OCI-LY1 (cell line): Measurements from ENCODE around the gene DIAPH3.
A peak's percentile ranks its signal among the peaks of the same experiment; 100 is the strongest.

ENCODE experiments used
- H2AFZ ChIP-seq: fragments of 200-600 bp; sonication (generic), shearing (Covaris generic); 2 replicates; pipeline ENCODE4 v1.6.0; 2014; ENCODE audit warnings: antibody characterized with exemption, mild to moderate bottlenecking, low read length
- H3F3A ChIP-seq: fragments of 200-600 bp; sonication (generic), shearing (Covaris generic); 2 replicates; pipeline ENCODE4 v1.6.0; 2014; ENCODE audit warnings: mild to moderate bottlenecking, antibody characterized with exemption, low read length, moderate library complexity; ENCODE audit not compliant: insufficient read depth
- H3K27ac ChIP-seq: fragments of 200-600 bp; sonication (generic); 2 replicates; pipeline ENCODE4 v1.5.1; 2014; ENCODE audit warnings: low read length, mixed run types, mild to moderate bottlenecking, low read depth; ENCODE audit not compliant: poor library complexity, severe bottlenecking
- H3K27me3 ChIP-seq: fragments of 200-600 bp; sonication (generic); 2 replicates; pipeline ENCODE4 v1.6.0; 2014; ENCODE audit warnings: antibody characterized with exemption, mild to moderate bottlenecking, low read length, moderate library complexity; ENCODE audit not compliant: insufficient read depth
- H3K36me3 ChIP-seq: fragments of 200-600 bp; sonication (generic); 2 replicates; pipeline ENCODE4 v1.6.1; 2014; ENCODE audit warnings: mild to moderate bottlenecking, antibody characterized with exemption, low read length, moderate library complexity, mixed read lengths; ENCODE audit not compliant: insufficient read depth
- H3K4me1 ChIP-seq: fragments of 200-600 bp; sonication (generic); 2 replicates; pipeline ENCODE4 v1.5.1; 2014; ENCODE audit warnings: mild to moderate bottlenecking, low read length, moderate library complexity; ENCODE audit not compliant: insufficient read depth, severe bottlenecking
- H3K4me2 ChIP-seq: fragments of 200-600 bp; sonication (generic), shearing (Covaris generic); 2 replicates; pipeline ENCODE4 v1.6.1; 2014; ENCODE audit warnings: low read length
- H3K4me3 ChIP-seq: fragments of 200-600 bp; sonication (generic); 2 replicates; pipeline ENCODE4 v1.5.1; 2014; ENCODE audit warnings: low read length, low read depth, mild to moderate bottlenecking, mixed read lengths; ENCODE audit not compliant: poor library complexity, severe bottlenecking
- H3K79me2 ChIP-seq: fragments of 200-600 bp; shearing (Covaris generic); 2 replicates; pipeline ENCODE4 v1.6.1; 2016; ENCODE audit warnings: mixed run types, low read length, mixed read lengths; ENCODE audit not compliant: insufficient read depth
- H3K9ac ChIP-seq: fragments of 200-600 bp; sonication (generic), shearing (Covaris generic); 2 replicates; pipeline ENCODE4 v1.6.1; 2014; ENCODE audit warnings: mild to moderate bottlenecking, low read length, mixed read lengths
- H3K9me2 ChIP-seq: fragments of 200-600 bp; sonication (generic), shearing (Covaris generic); 2 replicates; pipeline ENCODE4 v1.6.1; 2014; ENCODE audit warnings: low read depth, mild to moderate bottlenecking, low read length, mixed read lengths
- H3K9me3 ChIP-seq: fragments of 200-600 bp; shearing (Covaris generic); 2 replicates; pipeline ENCODE4 v1.6.1; 2014; ENCODE audit warnings: low read length, mixed read lengths
- H4K20me1 ChIP-seq: fragments of 200-600 bp; sonication (generic), shearing (Covaris generic); 2 replicates; pipeline ENCODE4 v1.6.0; 2016; ENCODE audit warnings: mild to moderate bottlenecking, low read length; ENCODE audit not compliant: insufficient read depth
- EZH2 ChIP-seq: fragments of 200-600 bp; sonication (generic), shearing (Covaris generic); IDR thresholded peaks from 2 replicates; pipeline ENCODE4 v1.8.0; 2017; ENCODE audit warnings: borderline replicate concordance, mixed run types, mild to moderate bottlenecking, antibody characterized with exemption, low read length, moderate library complexity, mixed read lengths
- TF ChIP-seq, protein P1 (sequence below): fragments of 200-600 bp; sonication (generic), shearing (Covaris generic); IDR thresholded peaks from 2 replicates; pipeline ENCODE4 v1.5.1; 2017; ENCODE audit warnings: mild to moderate bottlenecking, antibody characterized with exemption, low read length, moderate library complexity, mixed read lengths

The DIAPH3 gene

DNA sequence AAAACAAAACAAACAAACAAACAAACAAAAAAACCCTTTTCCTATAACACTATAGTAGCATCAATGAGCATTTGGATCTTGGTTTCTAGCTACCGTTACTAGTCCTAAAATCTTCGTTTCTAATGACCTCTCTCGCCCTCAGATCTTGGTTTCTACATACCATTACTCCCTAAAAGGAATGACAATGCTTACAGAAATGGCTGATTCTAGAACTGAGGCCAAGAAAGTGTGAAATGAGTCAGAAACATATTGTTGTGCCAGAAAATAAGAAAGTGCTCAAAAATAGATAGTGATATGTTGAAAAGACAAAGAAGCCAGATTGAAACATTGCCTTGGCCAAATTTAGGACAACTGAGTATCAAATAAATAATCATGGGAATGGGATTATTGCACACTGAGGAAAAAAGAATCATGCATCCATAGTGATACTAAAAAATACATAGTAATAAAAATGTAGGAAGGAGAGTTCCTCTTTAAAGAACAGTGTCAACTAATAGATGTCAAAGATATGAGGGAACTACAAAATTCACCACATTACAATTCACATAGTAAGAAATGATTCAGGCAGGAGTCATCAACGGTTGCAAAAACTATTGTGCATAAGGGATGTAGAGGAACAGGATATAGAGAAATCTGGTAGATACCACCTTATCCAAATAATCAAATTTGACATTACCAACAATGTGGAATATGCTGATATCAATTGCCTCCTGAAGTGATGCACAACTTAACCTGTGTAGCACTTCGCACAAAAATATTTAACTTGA, 386.6 kb downstream of the DIAPH3 start:
- H2AFZ ChIP-seq: no peak overlapping the region
- no peaks in the 10 kb centered on the region for H4K20me1 ChIP-seq
- no peaks in the 10 kb centered on the region for H3K9me3 ChIP-seq
- H3K4me2 ChIP-seq: no peak overlapping the region
- no peaks in the 10 kb centered on the region for H3K79me2 ChIP-seq
- no peaks in the 10 kb centered on the region for H3K36me3 ChIP-seq
- H3K9ac ChIP-seq: no peak overlapping the region
- H3K9me2 ChIP-seq: no peaks in the 10 kb centered on the region
- H3K4me1 ChIP-seq: no peaks in the 10 kb centered on the region
- H3K27me3 ChIP-seq: no peaks in the 10 kb centered on the region
- H3F3A ChIP-seq: no peaks in the 10 kb centered on the region
- no peak for TF ChIP-seq EZH2
- TF ChIP-seq, protein P1, sequence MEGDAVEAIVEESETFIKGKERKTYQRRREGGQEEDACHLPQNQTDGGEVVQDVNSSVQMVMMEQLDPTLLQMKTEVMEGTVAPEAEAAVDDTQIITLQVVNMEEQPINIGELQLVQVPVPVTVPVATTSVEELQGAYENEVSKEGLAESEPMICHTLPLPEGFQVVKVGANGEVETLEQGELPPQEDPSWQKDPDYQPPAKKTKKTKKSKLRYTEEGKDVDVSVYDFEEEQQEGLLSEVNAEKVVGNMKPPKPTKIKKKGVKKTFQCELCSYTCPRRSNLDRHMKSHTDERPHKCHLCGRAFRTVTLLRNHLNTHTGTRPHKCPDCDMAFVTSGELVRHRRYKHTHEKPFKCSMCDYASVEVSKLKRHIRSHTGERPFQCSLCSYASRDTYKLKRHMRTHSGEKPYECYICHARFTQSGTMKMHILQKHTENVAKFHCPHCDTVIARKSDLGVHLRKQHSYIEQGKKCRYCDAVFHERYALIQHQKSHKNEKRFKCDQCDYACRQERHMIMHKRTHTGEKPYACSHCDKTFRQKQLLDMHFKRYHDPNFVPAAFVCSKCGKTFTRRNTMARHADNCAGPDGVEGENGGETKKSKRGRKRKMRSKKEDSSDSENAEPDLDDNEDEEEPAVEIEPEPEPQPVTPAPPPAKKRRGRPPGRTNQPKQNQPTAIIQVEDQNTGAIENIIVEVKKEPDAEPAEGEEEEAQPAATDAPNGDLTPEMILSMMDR: no peak
- no peak overlapping the region for H3K4me3 ChIP-seq
- H3K27ac ChIP-seq: no peak overlapping the region

DNA sequence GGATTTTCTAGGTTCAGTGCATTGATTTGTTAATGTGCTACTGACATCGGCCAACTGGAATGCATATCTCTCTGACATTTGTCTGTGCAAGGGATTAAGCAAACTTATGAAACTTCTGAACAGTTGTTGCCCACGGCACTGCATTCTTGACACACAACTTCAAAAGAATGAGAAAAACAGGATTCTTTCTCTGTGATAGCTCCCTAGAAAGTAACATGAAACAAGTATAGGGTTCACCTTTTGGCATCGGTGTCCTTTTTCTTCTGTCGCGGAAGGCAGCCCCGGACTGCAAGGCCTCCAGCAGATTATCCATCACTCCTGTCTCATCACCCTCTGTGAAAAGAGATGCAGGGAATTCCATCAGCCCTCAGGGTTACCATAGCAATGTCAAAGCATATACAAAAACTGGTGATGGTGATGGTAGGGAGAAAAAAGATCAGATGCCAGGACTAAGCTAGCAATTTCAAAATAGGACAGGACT, 389.2 kb downstream of the DIAPH3 start:
- Histone ChIP-seq H3K4me1 (no peaks in the 10 kb centered on the region), H3K79me2 (no peaks in the 10 kb centered on the region), H3F3A (no peaks in the 10 kb centered on the region), H3K36me3 (no peaks in the 10 kb centered on the region), H2AFZ (no peak overlapping the region), H3K4me2 (no peak overlapping the region), H3K27me3 (no peaks in the 10 kb centered on the region), H3K9me3 (no peaks in the 10 kb centered on the region), H4K20me1 (no peaks in the 10 kb centered on the region), H3K9me2 (no peaks in the 10 kb centered on the region), H3K9ac (no peak overlapping the region), H3K27ac (no peak overlapping the region), H3K4me3 (no peak overlapping the region)
- TF ChIP-seq, protein P1: no peak
- TF ChIP-seq EZH2: no peak

DNA sequence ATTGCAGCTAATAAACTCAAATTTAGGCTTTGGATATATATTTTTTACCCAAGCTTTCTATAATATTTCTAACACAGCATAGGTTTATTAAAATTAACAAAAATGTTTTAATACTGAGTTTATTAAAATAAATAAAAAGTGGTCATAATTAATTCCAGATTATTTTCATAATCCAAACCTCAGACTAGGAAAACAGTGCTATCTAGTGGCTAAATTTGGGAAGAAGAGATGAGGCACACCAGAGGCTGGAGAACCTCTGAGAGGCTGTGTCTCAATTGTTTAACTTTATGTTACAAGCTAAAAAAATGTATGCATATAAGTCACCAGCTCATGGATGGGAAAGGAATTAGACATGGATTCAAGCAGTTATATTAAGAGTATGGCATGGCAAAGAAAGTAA, 392.5 kb downstream of the DIAPH3 start:
- H3K27me3 ChIP-seq: no peaks in the 10 kb centered on the region
- TF ChIP-seq EZH2: no peak
- TF ChIP-seq, protein P1: peak; percentile 35
- H2AFZ ChIP-seq: no peak overlapping the region
- H3F3A ChIP-seq: no peaks in the 10 kb centered on the region
- no peak overlapping the region for H3K9ac ChIP-seq
- no peaks in the 10 kb centered on the region for H4K20me1 ChIP-seq
- H3K4me3 ChIP-seq: no peak overlapping the region
- no peaks in the 10 kb centered on the region for H3K4me1 ChIP-seq
- H3K9me3 ChIP-seq: no peaks in the 10 kb centered on the region
- no peaks in the 10 kb centered on the region for H3K9me2 ChIP-seq
- no peaks in the 10 kb centered on the region for H3K36me3 ChIP-seq
- H3K27ac ChIP-seq: no peak overlapping the region
- H3K4me2 ChIP-seq: no peak overlapping the region
- no peaks in the 10 kb centered on the region for H3K79me2 ChIP-seq
